Measurements from ENCODE around the gene PDLIM7. TPM values are rescaled to one million over a fixed set of nuclear protein-coding genes. Genes with fewer than 3 reads are reported as not detected.

PDLIM7 gene
- total and polyA plus RNA-seq, 7 donors: 7.2 to 923 (median 274) TPM

GRCh38 chr5:177474846-177475562 lies 22.4 kb downstream of the PDLIM7 start:
- no peaks in the 10 kb centered on the region for H3K9me3 ChIP-seq
- TF ChIP-seq CTCF (IDR thresholded peaks at IDR 0.05) (no peak), POLR2A (IDR thresholded peaks at IDR 0.05) (no peak), POLR2AphosphoS5 (IDR thresholded peaks at IDR 0.05) (peak in 2 of 4 donors; percentile 0 to 30)
- WGBS, 2 donors: 48 to 58% methylated on average over 4 of the region's 4 CpGs
- H3K4me1 ChIP-seq: peaks cover 0 to 94% (median 90%) of the 10 kb centered on the region in 4 donors
- no peak for DNase-seq
- intact Hi-C loops (cut with DNase I): no loop called here
- no peaks in the 10 kb centered on the region for H3K36me3 ChIP-seq
- no peak overlapping the region for H3K4me3 ChIP-seq
- H3K27me3 ChIP-seq: no peaks in the 10 kb centered on the region
- peak overlapping the region; percentile 95 to 99 (median 96) for H3K27ac ChIP-seq

DNA sequence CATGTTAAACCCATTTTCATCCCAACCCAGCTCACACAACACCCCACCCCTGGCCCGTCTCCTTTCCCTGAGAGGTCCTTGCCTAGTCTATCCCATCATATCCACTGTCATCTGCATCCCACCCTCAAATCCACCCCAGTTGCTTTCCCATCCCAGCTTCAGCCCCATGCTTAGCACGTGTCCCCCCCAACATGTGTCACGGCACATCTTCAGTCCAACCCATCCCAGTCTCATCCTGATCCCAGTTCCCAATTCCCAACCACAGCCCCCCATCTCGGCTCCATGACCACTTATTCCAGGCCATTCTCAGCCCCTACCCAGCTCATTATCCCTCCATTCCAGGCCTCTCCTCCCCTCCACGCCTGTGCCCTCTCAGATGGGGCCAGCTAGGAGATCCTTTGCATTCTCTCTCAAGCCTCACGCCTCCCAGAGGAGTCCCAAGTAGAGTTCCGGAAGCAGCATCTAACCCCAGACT lies 23.4 kb downstream of the PDLIM7 start:
- H3K27me3 ChIP-seq: no peaks in the 10 kb centered on the region
- WGBS, 2 donors: 48 to 60% methylated on average over 7 of the region's 7 CpGs
- H3K4me1 ChIP-seq: peaks cover 0 to 94% (median 90%) of the 10 kb centered on the region in 4 donors
- no peaks in the 10 kb centered on the region for H3K9me3 ChIP-seq
- TF ChIP-seq POLR2AphosphoS5 (IDR thresholded peaks at IDR 0.05) (no peak), EP300 (IDR thresholded peaks at IDR 0.05) (no peak), POLR2A (IDR thresholded peaks at IDR 0.05) (no peak), CTCF (IDR thresholded peaks at IDR 0.05) (no peak)
- peak overlapping the region; percentile 95 to 99 (median 96) for H3K27ac ChIP-seq
- intact Hi-C loops (cut with DNase I): no loop called here
- peak overlapping the region in 3 of 4 donors; percentile 77 to 92 (median 83) for H3K4me3 ChIP-seq
- DNase-seq: peak; percentile 72
- no peaks in the 10 kb centered on the region for H3K36me3 ChIP-seq

DNA sequence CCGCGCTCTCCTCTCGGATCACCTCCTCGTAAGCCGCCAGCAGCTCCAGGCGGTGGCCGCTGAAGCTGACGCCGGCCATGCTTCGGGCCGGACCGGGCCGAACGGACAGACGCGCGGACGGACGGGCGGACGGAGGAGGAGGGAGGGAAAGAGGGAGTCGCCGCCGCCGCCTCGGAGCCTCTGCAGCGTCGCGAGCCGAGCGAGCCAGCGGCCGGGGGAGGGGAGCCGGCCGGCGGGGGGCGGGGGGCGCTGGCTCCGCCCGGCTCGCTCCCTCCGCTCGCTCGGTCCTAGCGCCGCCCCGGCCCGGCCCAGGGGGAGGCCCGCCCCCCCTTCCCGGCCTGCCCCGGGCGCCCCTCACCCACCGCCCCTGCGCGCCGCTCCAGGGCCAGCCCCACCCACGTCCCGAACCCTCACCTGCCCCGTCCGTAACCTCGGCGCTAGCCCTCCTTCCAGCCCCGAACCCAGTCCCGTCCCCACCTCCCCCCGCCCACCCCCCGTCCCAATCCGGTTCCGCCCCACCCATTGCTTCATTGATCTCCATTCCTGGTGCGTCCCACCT lies 23.9 kb downstream of the PDLIM7 start, which contains the start of gene DBN1:
Gene DBN1 (minus strand): TSS at position 192 of the 559 bp plus-strand sequence. CDS start 113 bp downstream, at position 79.
- peaks cover 0 to 94% (median 89%) of the 10 kb centered on the region in 4 donors for H3K4me1 ChIP-seq
- peak within 1 kb of the TSS; percentile 95 to 99 (median 96) for H3K27ac ChIP-seq
- TF ChIP-seq EP300 (IDR thresholded peaks at IDR 0.05): no peak
- TF ChIP-seq POLR2AphosphoS5 (IDR thresholded peaks at IDR 0.05): peak; percentile 54 to 86 (median 73)
- peaks cover 0 to 4% (median 0%) of the 10 kb centered on the region in 4 donors for H3K36me3 ChIP-seq
- intact Hi-C loops (cut with DNase I): loop anchor here (2.0 kb wide), 1 partner anchor 17 kb away; no protein-coding TSS in a partner anchor
- no peaks in the 10 kb centered on the region for H3K9me3 ChIP-seq
- 1 to 3% methylated on average over 68 to 69 of the region's 69 CpGs for WGBS, 2 donors
- peak within 1 kb of the TSS; percentile 67 to 92 (median 80) for H3K4me3 ChIP-seq
- H3K27me3 ChIP-seq: no peaks in the 10 kb centered on the region
- peak; percentile 82 for DNase-seq

GRCh38 chr5:177472460-177473442 lies 24.7 kb downstream of the PDLIM7 start:
- Histone ChIP-seq H3K36me3 (peaks cover 0 to 12% (median 3%) of the 10 kb centered on the region in 4 donors), H3K9me3 (no peaks in the 10 kb centered on the region), H3K4me3 (peak overlapping the region; percentile 67 to 92 (median 80)), H3K4me1 (peaks cover 0 to 88% (median 83%) of the 10 kb centered on the region in 4 donors), H3K27me3 (no peaks in the 10 kb centered on the region), H3K27ac (peak overlapping the region; percentile 95 to 99 (median 96))
- WGBS, 2 donors: 1 to 2% methylated on average over 93 of the region's 93 CpGs
- no peak for TF ChIP-seq EP300 (IDR thresholded peaks at IDR 0.05)
- TF ChIP-seq POLR2AphosphoS5 (IDR thresholded peaks at IDR 0.05): peak in 1 of 4 donors; percentile 16
- intact Hi-C loops (cut with DNase I): loop anchor here (2.0 kb wide), 1 partner anchor 16 kb away; no protein-coding TSS in a partner anchor
- DNase-seq: peak; percentile 73
